Astrocyte (in vitro differentiated cells and primary cell): Measurements from ENCODE around the gene CFAP70. TPM values are rescaled to one million over a fixed set of nuclear protein-coding genes. Genes with fewer than 3 reads are reported as not detected.
"Not testable (repeated sequence)": the region's sequence is repeated elsewhere in the genome, so short reads cannot be mapped to it uniquely, and the experiment has no call there.

Experiments used
- DNase-seq: peaks from one replicate; pipeline ENCODE4 v3.0.0-alpha.2; 2010; ENCODE audit warnings: low read depth
- FAIRE-seq: peaks from 2 replicates; lab custom pipeline; 2011; peaks lifted over from hg19 to GRCh38; lab: Jason Lieb, UNC
- H2AFZ ChIP-seq: 2 replicates; pipeline ENCODE4 v1.6.0; 2012; ENCODE audit warnings: low read depth, low read length, inconsistent platforms
- H3K27ac ChIP-seq: 2 replicates; pipeline ENCODE4 v1.5.1; 2011; ENCODE audit warnings: low read depth, low read length, inconsistent platforms
- H3K27me3 ChIP-seq: 2 replicates; pipeline ENCODE4 v1.6.0; 2011; ENCODE audit warnings: low read length, inconsistent platforms; ENCODE audit not compliant: insufficient read depth
- H3K36me3 ChIP-seq: 2 replicates; pipeline ENCODE4 v1.5.1; 2011; ENCODE audit warnings: low read length, inconsistent platforms; ENCODE audit not compliant: insufficient read depth
- H3K4me1 ChIP-seq: 2 replicates; pipeline ENCODE4 v1.5.1; 2011; ENCODE audit warnings: low read length, inconsistent platforms; ENCODE audit not compliant: insufficient read depth
- H3K4me2 ChIP-seq: 2 replicates; pipeline ENCODE4 v1.6.0; 2012; ENCODE audit warnings: low read length, inconsistent platforms
- H3K4me3 ChIP-seq: 2 replicates; pipeline ENCODE4 v1.5.1; 2011; ENCODE audit warnings: low read depth, mild to moderate bottlenecking, low read length, inconsistent platforms; ENCODE audit not compliant: insufficient read depth
- H3K79me2 ChIP-seq: 2 replicates; pipeline ENCODE4 v1.6.0; 2012; ENCODE audit warnings: mild to moderate bottlenecking, low read length, inconsistent platforms; ENCODE audit not compliant: insufficient read depth
- H3K9ac ChIP-seq: 2 replicates; pipeline ENCODE4 v1.6.0; 2012; ENCODE audit warnings: mild to moderate bottlenecking, low read length, inconsistent platforms
- H3K9me3 ChIP-seq: 2 replicates; pipeline ENCODE4 v1.5.1; 2012; ENCODE audit warnings: low read depth, mild to moderate bottlenecking, low read length, inconsistent platforms; ENCODE audit not compliant: insufficient read depth
- H4K20me1 ChIP-seq: 2 replicates; pipeline ENCODE4 v1.6.0; 2012; ENCODE audit warnings: low read length, inconsistent platforms; ENCODE audit not compliant: insufficient read depth
- H3K27ac Mint-ChIP-seq: one replicate; pipeline ENCODE4 v1.8.0; 2021; ENCODE audit warnings: mild to moderate bottlenecking, mixed read lengths; ENCODE audit not compliant: unreplicated experiment
- H3K27me3 Mint-ChIP-seq: one replicate; pipeline ENCODE4 v1.8.0; 2021; ENCODE audit warnings: low read depth, mixed read lengths; ENCODE audit not compliant: unreplicated experiment
- H3K36me3 Mint-ChIP-seq: one replicate; pipeline ENCODE4 v1.8.0; 2021; ENCODE audit warnings: low read depth, mixed read lengths; ENCODE audit not compliant: unreplicated experiment
- H3K4me1 Mint-ChIP-seq: one replicate; pipeline ENCODE4 v1.8.0; 2021; ENCODE audit warnings: low read depth, mixed read lengths; ENCODE audit not compliant: unreplicated experiment
- H3K4me3 Mint-ChIP-seq: one replicate; pipeline ENCODE4 v1.8.0; 2021; ENCODE audit warnings: mild to moderate bottlenecking, moderate library complexity, mixed read lengths; ENCODE audit not compliant: unreplicated experiment
- H3K9me3 Mint-ChIP-seq: one replicate; pipeline ENCODE4 v1.8.0; 2021; ENCODE audit warnings: mild to moderate bottlenecking, mixed read lengths; ENCODE audit not compliant: unreplicated experiment
- CTCF ChIP-seq: IDR thresholded peaks from 2 replicates; pipeline ENCODE4 v1.5.1; 2011; ENCODE audit warnings: low read depth, mild to moderate bottlenecking, inconsistent platforms, low read length, moderate library complexity; ENCODE audit not compliant: insufficient read depth
- EZH2 ChIP-seq: IDR thresholded peaks from 2 replicates; pipeline ENCODE4 v1.6.1; 2012; ENCODE audit warnings: mild to moderate bottlenecking, low read length, inconsistent platforms; ENCODE audit not compliant: insufficient read depth
- total RNA-seq: library from RNA; stranded (reverse); gene quantifications from 2 replicates; pipeline ENCODE4 v1.2.1, GENCODE V29; 2021

Gene CFAP70
- total RNA-seq, 1 donor from 2014 or later, result 1.3 TPM

GRCh38 chr10:73399063-73399462 is 40.4 kb upstream of the CFAP70 start:
- Histone ChIP-seq H3K9me3 (no peaks in the 10 kb centered on the region), H3K79me2 (peaks cover 49% of the 10 kb centered on the region), H3K27ac (no peak overlapping the region), H2AFZ (no peak overlapping the region), H3K4me2 (no peak overlapping the region), H4K20me1 (peaks cover 48% of the 10 kb centered on the region), H3K4me1 (no peaks in the 10 kb centered on the region), H3K27me3 (no peaks in the 10 kb centered on the region), H3K36me3 (peaks cover 31% of the 10 kb centered on the region), H3K9ac (no peak overlapping the region), H3K4me3 (no peak overlapping the region)
- Mint-ChIP-seq H3K4me3 (no peak overlapping the region), H3K4me1 (no peaks in the 10 kb centered on the region), H3K27me3 (no peaks in the 10 kb centered on the region), H3K9me3 (no peaks in the 10 kb centered on the region), H3K27ac (no peak overlapping the region), H3K36me3 (peaks cover 12% of the 10 kb centered on the region)
- FAIRE-seq (no peak), DNase-seq (no peak)
- TF ChIP-seq CTCF (no peak), EZH2 (no peak)

DNA sequence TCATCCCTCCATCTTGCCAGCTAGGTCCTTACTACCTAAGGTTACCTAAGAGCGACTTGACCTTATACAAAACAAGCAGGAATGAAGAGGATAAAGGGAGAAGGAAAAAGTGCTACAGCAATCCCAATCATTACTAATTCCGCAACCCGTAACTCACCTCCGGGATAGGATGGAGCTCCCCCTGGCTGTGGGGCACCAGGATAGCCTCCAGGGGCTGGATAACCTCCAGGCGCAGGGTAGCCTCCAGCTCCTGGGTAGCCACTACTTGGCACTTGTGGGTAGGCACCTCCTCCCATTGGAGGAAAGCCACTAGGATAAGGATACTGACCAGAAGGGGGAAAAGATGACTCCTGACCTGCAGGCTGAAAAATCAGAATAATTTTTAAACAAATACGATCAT is 39.4 kb upstream of the CFAP70 start:
- no peaks in the 10 kb centered on the region for H3K4me1 Mint-ChIP-seq
- Histone ChIP-seq H3K9ac (no peak overlapping the region), H3K36me3 (peaks cover 31% of the 10 kb centered on the region), H3K4me1 (no peaks in the 10 kb centered on the region), H3K9me3 (no peaks in the 10 kb centered on the region), H4K20me1 (peaks cover 38% of the 10 kb centered on the region), H3K27me3 (no peaks in the 10 kb centered on the region), H2AFZ (no peak overlapping the region), H3K79me2 (peaks cover 39% of the 10 kb centered on the region), H3K27ac (no peak overlapping the region), H3K4me3 (no peak overlapping the region), H3K4me2 (no peak overlapping the region)
- H3K27ac Mint-ChIP-seq, result no peak overlapping the region
- TF ChIP-seq EZH2, result no peak
- no peak for TF ChIP-seq CTCF
- H3K27me3 Mint-ChIP-seq, result no peaks in the 10 kb centered on the region
- H3K4me3 Mint-ChIP-seq, result no peak overlapping the region
- FAIRE-seq, result no peak
- peaks cover 16% of the 10 kb centered on the region for H3K36me3 Mint-ChIP-seq
- H3K9me3 Mint-ChIP-seq, result no peaks in the 10 kb centered on the region
- no peak for DNase-seq

GRCh38 chr10:73394325-73394724 is 35.7 kb upstream of the CFAP70 start:
- H3K27ac Mint-ChIP-seq, DNase-seq, H2AFZ ChIP-seq, H3K4me3 Mint-ChIP-seq, H3K4me1 Mint-ChIP-seq, H3K27me3 Mint-ChIP-seq, H3K79me2 ChIP-seq, H3K9me3 Mint-ChIP-seq, H3K4me1 ChIP-seq, H3K9me3 ChIP-seq, H3K9ac ChIP-seq, H3K27ac ChIP-seq, H3K27me3 ChIP-seq, H3K4me2 ChIP-seq, FAIRE-seq, H3K4me3 ChIP-seq: not testable (repeated sequence)
- Histone ChIP-seq H3K36me3 (peaks cover 31% of the 10 kb centered on the region), H4K20me1 (peaks cover 27% of the 10 kb centered on the region)
- H3K36me3 Mint-ChIP-seq, result peaks cover 20% of the 10 kb centered on the region
